GM18499 (cell line): Measurements from ENCODE around the gene PRR3.

ENCODE experiments used
- ATAC-seq: cut with Tn5 transposase; IDR thresholded peaks from one replicate; pipeline ENCODE4 v1.9.1; 2021; ENCODE audit warnings: moderate number of reproducible peaks; ENCODE audit not compliant: insufficient read depth, unreplicated experiment

Gene PRR3

GRCh38 chr6:30610065-30610464 is 53.0 kb downstream of the PRR3 start:
- no peak for ATAC-seq

GRCh38 chr6:30611150-30611855 is 54.2 kb downstream of the PRR3 start:
- no peak for ATAC-seq

- no peak for ATAC-seq
Measured at GRCh38 chr6:30611856-30612194, 54.7 kb downstream of the PRR3 start.

GRCh38 chr6:30612213-30612612 is 55.1 kb downstream of the PRR3 start:
- no peak for ATAC-seq

GRCh38 chr6:30612687-30613248 is 55.7 kb downstream of the PRR3 start:
- no peak for ATAC-seq
